ENCODE measurements around the gene FAM184A.
"Not testable (repeated sequence)": the region's sequence is repeated elsewhere in the genome, so short reads cannot be mapped to it uniquely, and the experiment has no call there.

FAM184A gene, protein sequence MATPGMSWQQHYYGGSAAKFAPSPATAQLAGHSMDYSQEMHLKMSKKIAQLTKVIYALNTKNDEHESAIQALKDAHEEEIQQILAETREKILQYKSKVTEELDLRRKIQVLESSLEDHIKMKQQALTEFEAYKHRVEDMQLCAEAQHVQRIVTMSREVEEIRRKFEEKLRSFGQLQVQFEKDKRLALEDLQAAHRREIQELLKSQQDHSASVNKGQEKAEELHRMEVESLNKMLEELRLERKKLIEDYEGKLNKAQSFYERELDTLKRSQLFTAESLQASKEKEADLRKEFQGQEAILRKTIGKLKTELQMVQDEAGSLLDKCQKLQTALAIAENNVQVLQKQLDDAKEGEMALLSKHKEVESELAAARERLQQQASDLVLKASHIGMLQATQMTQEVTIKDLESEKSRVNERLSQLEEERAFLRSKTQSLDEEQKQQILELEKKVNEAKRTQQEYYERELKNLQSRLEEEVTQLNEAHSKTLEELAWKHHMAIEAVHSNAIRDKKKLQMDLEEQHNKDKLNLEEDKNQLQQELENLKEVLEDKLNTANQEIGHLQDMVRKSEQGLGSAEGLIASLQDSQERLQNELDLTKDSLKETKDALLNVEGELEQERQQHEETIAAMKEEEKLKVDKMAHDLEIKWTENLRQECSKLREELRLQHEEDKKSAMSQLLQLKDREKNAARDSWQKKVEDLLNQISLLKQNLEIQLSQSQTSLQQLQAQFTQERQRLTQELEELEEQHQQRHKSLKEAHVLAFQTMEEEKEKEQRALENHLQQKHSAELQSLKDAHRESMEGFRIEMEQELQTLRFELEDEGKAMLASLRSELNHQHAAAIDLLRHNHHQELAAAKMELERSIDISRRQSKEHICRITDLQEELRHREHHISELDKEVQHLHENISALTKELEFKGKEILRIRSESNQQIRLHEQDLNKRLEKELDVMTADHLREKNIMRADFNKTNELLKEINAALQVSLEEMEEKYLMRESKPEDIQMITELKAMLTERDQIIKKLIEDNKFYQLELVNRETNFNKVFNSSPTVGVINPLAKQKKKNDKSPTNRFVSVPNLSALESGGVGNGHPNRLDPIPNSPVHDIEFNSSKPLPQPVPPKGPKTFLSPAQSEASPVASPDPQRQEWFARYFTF

DNA sequence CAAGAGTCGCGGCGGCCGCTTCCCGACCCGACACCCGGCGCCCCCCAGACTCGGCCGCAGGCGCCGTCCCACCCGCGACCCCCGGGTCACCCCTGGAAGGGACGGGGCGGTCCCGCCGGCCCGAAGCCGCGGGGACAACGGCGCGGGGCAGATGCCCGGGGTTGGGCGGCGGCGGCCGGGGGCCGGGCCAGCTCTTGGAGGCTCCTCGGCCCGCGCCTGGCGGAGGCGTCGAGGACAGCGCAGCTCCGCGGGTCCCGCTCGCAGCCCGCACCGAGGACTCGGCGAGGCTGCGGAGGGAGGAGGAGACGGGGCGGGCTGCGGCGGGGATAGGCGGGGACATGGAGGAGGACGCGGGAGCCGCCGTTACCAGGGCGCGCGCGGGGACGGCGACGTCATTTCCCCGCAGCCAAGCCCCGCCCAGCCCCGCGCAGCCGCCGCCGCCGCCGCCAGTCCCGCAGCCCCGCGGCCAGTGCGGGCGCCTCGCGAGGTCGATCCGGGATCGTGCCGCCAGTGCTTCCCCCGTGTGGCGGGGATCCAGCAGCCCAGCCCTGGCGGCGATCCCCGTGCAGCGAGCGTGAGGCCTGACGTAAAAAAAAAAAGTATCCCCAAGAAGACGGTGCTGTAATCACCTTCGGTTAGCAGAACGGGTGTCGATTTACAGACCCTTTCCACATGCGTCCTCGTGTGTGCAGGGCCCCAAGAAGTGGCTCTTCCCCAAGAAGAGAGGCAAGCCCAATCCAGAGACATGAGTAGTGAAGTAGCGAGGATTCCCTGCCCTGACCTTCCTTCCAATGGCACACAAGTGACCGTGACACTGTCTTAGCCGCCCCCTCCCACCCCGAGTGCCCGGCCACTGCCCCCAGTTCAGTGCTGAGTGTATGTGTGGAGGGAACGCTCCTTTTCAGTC is at the start of gene FAM184A:
FAM184A (minus strand) TSS at position 289 of the 907 bp plus-strand sequence. CDS start 365 bp downstream, outside the sequence.
- peak; percentile 72 for DNase-seq

DNA sequence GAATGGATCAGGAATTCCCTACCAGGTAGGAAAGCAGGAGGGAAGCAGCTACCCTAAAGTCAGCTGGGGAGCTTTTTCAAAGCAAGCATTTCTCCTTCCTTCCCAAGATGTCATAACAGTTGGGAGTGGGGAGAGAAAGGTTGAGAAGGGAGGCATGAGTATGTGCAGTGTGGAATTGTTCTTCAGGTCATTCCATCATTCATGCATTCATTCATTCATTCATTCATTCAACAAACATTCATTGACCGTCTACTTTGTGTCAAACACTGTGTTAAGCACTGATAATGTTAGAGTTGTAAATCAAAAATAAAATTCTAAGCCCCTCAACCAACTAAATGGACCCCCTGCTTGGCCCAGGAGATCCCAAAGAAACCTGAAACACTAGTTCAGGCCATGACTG is 49.2 kb upstream of the FAM184A start:
- no peak for DNase-seq

DNA sequence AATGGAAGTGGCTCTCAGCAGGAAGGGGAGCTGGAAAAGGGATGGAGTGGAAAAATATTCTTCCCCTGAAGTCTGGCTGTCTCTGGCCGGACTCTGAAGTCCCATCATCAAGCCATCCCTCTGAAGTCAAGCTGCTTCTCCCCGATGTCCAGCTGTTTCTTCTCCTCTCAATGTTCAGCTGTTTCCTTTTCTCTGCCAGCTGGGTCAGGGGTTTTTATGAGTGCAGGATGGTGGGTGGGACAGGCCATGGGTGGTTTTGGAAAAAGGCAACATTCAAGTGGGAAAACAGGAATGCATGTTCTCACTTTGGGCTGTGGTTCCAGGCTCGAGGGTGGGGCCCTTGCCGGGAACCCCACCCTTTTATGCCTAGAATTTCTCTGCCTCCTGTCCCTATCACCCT is 48.4 kb upstream of the FAM184A start:
- DNase-seq, result no peak

DNA sequence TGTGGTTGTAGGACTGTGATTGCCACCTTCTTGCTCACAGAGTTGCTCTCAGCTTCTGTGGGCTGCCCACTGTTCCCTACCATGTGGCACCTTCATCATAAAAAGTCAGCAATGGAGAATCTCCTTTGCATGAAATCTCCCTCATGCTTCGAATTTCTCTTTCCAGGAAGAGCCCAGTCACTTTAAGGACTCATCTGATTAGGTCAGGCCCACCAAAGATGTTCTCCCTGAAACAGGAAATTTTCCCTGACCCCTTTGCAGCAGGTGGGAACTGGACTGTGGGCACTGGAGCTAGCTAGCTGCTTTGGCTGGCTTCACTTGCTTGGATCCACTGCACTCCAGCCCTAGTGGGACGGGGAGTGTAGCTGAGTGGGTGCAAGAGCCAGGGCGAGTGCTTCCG is 47.7 kb upstream of the FAM184A start:
- DNase-seq, result no peak

DNA sequence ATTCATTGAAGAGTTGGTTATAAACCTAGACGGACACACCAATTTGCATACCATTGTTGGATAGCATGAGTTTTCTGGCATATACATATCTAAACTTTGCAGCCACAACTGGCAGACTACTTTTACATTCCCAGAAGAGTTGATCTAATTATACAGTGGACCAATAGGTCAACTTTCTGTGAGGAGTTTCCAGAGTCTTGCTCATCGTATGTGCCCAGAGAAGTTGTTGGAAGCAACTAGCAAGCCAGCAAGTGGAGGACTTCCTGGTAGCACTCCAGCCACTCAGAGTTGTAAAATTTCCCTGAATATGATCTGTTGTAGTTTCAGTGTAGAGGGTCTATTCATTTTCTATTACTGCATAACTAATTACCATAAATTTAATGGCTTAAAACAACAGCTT is 47.1 kb upstream of the FAM184A start:
- no peak for DNase-seq

DNA sequence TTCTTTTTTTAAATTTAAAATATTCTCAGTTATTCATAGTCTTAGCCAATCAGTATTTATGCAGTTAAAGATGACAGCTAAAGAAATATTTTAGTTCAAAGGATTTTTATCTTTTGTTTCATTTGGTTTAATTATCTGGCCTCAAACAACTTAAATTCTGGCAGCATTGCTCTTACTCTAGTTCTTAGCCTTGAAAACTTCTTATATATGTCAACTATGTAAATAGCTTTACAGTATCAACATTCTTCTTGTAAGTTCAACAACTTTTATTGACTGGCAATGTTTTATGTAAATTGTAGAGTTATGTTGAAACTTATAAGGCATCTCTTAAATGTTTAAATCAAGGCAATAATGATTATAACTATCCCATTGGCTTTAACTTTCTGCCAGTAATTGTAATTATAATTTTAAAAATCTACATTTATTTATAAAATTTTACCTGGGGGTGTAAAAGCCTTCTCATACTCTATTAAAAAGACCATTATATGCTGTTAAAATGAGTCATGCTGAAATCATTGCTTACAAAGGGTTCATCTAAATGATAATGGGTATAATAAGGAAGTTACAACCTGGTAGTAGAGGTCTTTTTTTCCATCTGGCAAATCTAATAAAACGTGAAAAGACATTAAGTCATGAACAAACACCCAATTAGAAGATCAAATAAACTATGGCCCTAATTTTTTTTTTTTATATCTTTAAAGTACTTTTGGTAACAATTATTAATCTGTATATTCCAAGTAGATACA is 45.8 kb upstream of the FAM184A start:
- no peak for DNase-seq

DNA sequence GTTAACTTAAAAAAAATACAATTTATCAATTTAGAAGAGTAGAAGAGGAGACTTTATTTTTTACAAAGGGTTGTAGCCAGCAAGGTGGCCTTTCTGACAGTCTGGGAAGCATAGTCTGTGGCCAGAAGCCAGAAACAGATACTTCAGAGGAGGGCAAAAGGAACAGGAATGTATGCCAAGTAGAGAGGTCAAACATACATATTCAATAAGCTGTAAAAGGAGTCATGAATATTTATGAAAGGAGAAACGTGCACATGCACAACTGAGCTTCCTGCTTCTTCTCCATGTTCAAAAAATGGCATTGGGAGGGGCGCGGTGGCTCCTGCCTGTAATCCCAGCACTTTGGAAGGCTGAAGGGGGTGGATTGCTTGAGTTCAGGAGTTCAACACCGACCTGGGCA is 43.9 kb upstream of the FAM184A start:
- no peak for DNase-seq

DNA sequence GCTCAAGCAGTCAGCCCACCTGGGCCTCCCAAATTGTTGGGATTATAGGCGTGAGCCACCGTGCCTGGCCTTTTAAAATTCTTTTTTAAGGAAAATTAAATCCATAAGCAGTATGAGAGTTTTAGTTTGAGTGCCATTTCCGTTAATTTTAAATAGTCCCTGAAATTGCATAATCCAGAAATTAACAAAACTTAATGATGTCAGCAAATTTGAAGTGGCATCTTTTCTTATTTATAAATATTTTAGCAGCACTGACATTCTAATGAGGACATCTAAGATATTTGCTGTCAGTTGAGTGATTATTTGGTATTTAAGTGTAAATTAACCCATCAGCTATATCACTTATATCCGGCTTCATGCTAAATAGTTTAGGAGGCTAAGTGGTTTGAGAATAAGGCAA is 42.9 kb upstream of the FAM184A start:
- DNase-seq, result no peak

DNA sequence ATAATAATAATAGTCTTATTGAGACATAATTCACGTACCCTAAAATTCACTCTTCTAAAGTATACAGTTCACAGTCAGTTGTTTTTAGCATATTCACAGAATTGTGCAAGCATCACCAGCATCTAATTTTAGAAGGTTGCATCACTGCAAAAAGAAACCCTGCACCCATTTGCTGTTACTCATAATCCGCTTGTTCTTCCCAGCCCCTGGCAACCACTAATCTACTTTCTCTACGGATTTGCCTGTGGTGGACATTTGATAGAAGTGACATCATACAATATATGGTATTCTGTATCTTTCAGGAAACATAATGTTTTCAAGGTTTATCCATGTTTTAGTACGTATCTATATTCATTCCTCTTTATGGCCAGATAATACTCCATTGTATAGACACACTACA is 41.5 kb upstream of the FAM184A start:
- no peak for DNase-seq

DNA sequence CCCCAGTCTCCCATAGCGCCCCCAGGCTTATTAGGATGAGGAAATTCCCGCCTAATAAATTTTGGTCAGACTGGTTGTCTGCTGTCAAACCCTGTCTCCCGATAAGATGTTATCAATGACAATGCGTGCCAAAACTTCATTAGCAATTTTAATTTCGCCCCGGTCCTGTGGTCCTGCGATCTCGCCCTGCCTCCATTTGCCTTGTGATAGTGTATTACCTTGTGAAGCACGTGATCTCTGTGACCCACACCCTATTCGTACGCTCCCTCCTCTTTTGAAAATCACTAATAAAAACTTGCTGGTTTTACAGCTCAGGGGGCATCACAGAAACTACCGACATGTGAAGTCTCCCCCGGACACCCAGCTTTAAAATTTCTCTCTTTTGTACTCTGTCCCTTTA is 40.6 kb upstream of the FAM184A start:
- DNase-seq, result not testable (repeated sequence)

DNA sequence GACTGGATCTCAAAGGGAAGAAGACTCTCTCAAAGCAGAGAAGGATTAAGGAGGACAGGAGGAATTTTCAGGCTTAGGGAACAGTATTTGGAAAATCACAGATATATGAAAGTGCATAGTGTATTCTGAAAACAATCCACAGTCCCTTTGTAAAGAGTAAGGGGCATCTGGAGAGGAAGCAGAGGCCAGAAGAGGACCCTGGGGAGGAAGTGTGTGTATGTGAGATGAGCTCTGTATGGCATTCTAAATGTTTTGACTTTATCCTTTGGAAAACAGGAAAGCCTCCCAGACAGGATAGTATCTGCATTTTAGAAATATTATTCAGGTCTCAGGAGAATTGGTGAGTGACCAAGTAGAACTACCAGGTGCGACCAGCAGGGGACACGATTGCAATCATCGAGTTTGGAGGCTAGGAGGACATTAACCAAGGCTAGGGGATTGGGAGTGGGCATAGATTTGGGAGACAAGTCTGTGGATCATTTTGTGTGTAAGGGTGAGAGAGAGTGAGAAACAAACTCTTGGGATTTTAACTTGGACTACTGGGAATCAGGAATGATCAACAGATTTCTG is 38.3 kb upstream of the FAM184A start:
- DNase-seq, result no peak

DNA sequence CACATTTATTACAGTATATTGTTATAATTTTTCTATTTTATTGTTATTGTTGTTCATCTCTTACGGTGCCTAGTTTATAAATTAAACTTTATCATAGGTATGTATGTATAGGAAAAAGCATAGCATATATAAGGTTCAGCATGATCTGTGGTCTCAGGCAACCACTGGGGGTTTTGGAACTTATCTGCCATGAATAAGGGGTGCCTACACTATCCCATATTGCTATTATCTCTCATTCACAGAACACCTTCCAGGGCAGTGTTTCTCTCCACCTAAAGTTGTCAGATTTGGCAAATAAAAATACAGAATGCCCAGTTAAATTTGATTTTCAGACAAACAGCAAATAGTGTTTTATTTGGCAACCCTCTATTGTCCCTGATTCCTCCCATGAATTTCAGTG is 35.5 kb upstream of the FAM184A start:
- DNase-seq, result no peak

DNA sequence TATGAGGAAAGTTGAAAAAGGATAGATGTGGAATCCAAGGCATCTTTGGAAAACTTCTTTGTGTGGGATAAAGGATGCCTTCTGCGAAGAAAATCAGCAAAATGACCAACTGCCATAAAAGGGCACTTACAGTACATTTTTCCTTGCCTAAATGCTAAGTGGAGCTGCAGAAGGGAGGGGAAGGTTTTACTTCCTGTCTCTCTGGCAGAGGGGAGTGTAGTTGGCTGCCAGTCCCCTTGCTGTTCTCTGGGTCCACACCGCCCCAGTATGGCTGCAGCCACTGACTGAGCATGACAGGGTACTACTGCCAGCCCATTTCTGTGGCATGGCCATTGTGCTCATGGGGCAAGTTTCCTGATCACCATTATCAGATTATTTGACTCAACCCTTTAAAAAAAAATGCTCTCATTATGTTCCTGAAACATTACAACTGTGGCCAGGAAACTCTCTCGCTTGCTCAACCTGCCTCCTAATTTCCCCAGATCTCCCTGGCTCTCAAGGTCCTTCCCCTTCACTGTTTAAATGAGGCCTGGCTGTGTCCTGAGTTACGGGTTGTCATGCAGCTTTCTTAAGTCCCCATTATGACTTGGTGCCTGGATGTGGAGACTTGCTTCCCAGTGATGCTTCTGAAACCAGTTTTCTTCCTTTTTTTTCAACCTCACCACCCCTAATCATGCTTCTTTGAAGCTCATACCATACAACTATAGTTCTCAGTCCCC is 34.5 kb upstream of the FAM184A start:
- no peak for DNase-seq

DNA sequence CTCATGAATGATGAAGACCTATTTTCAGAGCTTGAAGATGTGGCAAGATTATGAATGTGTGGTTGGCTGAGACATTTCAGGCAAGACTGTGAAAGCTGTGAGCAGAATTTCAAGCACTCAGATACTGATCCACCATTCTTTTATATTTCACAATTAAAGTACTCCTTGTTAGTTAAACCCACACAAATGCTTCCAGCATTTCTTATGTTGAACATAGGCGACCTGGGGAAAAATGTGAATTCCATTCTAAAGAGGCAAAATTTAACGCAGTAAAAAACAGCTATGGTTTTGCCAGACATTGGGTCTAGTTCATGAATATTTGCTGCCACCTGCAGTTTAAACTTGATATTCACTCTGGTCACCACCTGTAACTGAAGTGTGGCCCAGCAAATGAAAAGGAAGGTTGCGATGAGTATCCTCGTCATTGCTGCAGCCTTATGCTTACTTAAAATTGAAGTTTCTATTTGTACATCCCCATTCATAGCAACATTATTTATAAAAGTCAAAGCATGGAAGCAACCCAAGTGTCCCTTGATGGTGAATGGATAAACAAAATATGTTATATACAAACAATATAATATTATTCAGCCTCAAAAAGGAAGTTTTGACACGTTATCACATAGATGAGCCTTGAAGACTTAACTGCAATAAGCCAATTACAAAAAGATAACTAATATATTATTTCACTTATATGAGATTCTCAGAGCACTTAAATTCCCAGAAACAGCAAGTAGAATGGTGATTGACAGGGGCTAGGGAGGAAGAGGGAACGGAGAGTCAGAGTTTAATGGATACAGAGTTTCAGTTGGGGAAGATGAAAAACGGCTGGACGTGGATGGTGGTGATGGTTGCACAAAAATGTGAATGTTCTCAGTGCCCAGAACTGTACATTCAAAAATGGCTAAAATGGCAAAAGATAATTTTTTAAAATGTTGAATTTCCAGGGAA is 32.4 kb upstream of the FAM184A start:
- DNase-seq, result peak; percentile 67

DNA sequence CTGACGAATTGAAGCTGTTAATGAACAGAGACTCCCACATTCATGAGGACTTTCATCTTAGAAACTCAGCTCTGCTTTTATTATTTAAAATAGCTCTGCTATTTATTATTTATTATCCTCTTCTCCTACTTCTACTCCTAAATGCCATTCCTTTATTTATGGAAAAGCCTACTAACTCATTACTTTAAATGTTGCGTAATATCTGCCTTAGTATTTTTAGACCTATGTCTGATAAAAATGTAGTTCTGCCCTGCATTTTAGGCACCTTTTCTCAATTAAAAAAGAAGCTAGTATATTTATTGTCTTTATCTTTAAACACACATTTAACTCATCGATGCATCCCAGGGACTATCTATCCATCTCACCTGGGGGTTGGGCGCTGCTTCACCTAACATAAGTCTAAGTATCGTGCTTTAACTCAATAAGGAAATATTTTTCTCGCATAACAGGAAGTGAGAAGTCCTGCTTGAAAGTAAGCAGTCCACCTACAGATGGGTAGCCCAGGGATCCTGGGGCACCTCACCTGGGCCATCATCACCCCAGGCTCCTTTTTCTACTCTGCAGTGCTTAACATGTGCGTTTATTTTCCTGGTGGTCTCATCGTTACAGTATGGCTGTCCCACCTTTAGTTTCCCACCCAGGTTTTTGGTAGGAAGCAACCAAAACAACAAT is 31.3 kb upstream of the FAM184A start:
- no peak for DNase-seq

DNA sequence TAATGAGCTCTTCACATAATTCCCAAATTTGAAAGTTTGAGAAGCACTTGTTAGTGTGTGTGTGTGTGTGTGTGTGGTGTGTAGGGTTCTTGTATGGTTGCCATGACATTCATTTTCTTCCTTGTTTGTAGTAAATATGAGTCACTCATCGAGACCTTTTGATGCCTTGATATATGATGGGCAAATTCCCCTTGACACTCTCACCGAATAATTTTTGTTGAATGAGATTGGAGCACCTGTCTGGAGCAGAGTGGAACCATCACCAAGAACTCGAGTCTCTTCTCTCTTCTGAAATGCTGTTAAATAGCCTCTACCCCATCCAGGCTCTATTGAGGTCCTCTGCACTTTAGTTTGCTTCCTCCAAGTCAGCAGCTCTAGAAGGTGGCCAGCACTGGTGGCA is 29.6 kb upstream of the FAM184A start:
- no peak for DNase-seq

DNA sequence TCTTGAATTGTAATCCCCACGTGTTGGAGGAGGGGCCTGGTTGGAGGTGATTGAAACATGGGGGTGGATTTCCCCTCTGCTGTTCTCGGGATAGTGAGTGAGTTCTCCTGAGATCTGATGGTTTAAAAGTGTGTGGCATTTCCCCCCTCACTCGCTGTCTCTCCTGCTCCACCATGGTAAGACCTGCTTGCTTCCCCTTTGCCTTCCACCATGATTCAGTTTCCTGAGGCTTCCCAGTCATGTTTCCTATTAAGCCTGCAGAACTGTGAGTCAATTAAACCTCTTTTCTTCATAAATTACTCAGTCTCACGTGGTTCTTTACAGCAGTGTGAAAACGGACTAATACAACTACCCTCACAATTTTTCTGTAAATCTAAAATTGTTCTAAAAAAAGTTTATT is 26.8 kb upstream of the FAM184A start:
- no peak for DNase-seq

DNA sequence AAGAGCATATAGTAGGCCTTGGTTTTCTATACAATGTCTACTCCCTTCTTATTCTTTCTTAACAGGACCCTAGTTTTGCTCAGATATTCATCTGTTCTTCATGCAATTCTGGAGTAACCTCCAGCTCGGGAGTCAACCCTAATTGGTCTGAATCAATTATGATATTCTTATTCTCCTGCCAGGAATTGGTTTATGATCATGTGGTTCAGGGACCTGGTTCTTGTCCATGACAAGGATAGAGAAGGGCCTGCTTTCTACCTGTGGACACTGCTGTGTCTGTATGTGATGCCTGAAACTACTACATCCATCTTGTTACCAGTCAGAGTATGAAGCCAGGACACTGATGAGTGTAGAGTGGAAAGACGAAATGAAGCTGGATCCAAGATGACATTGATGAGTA is 24.4 kb upstream of the FAM184A start:
- no peak for DNase-seq

DNA sequence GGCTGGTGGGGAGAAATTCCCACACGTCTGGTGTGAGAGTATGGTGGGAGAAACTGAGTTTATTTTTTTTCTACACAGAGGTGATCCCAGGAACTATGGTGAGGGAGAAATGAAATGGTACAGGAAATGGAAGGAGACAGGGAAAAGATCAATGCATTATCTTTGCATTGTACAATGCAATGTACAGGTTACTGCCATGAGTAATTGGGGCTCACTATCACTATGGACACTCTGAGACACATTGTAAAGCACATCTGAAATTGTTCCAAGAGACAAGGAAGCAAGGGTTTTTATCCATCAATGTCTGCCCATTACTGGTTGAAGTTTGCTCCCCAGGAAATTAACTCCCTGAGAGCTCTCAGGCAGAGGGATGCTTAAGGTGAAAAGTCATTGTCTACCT is 21.7 kb upstream of the FAM184A start:
- DNase-seq, result no peak

All from midbrain (tissue), 1 donor.